GM19240 (cell line): ENCODE measurements around the gene AXL.
"Not testable (repeated sequence)": the region's sequence is repeated elsewhere in the genome, so short reads cannot be mapped to it uniquely, and the experiment has no call there.

Source experiments
- DNase-seq: peaks from one replicate; pipeline ENCODE4 v3.0.0; 2011; ENCODE audit warnings: low spot score; ENCODE audit not compliant: insufficient read length

AXL gene

GRCh38 chr19:41206926-41207750 is 11.9 kb upstream of the AXL start:
- DNase-seq = no peak

GRCh38 chr19:41214161-41214560 is 4.9 kb upstream of the AXL start:
- no peak for DNase-seq

DNA sequence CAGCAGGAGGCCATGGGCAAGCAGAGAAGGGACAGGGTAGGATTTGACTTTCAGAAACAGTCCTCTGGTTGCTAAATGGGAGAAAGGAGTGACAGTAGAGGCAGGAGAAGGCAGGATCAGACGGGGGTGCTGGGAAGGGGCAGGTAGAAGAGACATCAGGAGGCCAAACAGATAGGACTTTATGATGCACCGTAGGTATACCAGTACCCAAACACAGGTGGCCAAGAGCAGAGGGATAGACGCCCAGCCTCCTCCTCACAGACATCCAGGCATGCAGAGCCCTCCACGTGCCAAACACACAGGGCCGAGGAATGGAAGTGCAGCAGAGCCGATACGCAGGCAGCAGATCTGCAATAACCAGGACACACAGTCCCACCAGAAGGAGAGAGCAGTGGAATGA is 1.3 kb upstream of the AXL start:
- no peak for DNase-seq

- no peak for DNase-seq
These were observed 791 bp upstream of the AXL start for GRCh38 chr19:41218249-41218614.

GRCh38 chr19:41219924-41220567 is 1.0 kb downstream of the AXL start:
- DNase-seq = no peak

DNA sequence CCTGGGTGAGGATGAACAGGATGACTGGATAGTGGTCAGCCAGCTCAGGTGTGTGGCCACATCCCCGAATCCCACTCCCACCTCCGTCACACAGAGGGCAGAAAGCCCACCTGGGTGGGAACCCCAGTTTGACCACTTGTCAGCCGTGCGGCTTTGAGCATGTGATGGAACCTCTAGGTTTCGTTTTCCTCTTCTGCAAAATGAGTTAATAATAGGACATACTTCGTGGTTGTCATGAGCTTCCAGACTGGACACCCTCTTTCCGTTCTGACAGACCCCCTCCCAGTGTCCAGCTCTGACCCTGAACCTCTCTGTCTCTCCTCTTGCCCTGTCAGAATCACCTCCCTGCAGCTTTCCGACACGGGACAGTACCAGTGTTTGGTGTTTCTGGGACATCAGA is 1.8 kb downstream of the AXL start:
- DNase-seq = no peak

- no peak for DNase-seq
These were observed 2.6 kb downstream of the AXL start for GRCh38 chr19:41221514-41222205.

DNA sequence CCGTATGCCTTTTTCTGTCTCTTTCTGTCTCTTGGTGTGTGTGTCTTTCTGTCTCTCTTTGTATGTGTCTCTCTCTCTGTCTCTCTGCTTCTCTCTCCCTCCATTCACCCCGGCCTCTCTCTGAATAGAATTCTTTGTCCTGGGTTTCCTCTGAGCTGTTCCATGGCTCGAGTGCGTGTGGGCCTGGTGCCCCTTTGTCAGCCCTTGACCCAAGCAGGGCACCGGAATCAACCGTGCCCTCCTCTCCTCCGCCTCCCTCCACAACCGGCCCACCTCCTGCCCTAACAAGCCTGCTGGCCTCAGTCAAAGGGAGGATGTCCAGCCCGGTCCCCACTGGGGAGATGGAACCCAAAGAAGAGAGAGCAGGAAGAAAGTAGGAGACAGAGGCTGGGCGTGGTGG is 3.2 kb downstream of the AXL start:
- DNase-seq = no peak

GRCh38 chr19:41223431-41224234 is 4.6 kb downstream of the AXL start:
- no peak for DNase-seq

GRCh38 chr19:41224632-41225031 is 5.6 kb downstream of the AXL start:
- DNase-seq = no peak

DNA sequence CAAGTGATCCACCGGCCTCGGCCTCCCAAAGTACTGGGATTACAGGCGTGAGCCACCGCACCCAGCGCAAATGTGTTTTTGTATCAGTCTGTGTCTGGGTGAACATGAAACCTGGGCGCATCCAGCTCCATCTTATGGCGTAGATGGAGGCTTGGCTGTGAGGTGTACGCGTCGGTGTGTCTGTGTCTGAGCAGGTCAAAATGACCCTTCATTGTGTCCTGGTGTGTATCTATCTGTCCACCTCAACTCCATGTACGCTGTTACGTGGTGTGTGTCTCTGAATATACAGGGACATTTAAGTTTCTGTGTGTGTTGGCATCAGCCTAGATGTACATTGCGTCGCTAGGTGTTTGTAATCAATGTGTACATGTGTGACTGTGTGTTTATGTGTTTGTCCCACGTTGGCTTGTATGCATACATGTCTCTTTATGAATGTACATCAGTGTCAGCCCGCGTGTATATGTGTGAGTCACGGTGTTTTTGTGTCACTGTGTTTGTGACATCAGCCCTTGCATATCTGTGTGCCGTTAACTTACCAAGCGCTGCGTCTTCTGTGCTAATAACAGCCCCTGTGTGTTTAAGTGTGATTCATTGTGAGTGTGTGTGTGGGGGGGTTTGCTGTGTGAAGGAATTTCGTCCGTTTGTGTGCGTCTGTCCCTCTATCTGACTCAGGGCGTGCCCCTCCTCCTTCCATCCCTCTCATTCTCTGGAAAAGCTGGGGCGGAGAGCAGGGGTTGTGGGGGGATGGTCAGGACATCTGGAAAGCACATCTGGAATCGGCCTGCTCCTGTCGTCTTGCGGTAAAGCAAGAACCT is 6.4 kb downstream of the AXL start:
- no peak for DNase-seq

DNA sequence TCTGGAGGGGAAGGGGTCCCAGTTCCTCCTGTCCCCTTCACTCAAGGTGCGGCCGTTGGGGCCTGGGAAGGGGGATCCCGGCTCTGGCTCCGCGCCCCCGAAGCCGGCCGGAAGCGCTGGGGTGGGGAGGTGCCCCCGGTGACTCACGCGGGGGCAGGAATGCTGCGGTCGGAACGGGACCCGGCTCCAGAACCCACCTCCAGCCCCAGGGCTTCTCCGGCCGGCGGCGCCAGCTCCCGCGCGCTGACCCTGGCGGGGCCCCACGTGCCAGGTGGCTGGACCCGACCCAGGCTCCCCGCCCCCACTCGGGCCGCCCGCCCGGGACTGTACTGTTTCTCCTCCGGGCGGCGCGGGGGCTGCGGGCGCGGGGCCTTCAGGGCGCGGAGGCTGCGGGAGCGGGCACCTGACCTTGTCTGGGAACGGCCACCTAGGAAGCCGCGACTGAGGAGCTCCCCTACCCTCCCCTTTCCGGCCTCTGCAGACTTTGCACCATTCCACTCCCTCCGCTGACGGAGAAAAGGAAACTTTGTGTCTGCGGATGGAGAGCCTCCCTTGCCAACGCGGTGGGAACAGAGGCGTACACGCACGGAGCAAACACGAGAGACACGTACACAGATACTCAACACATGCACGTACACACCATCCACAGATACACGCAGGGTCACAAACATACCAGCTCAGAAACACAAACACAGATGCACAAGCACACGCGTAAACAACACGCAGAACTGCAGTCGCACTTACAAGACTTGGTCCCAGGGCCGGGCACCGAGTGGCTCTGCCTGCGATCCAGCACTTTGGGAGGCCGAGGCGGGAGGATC is 7.2 kb downstream of the AXL start:
- no peak for DNase-seq

DNA sequence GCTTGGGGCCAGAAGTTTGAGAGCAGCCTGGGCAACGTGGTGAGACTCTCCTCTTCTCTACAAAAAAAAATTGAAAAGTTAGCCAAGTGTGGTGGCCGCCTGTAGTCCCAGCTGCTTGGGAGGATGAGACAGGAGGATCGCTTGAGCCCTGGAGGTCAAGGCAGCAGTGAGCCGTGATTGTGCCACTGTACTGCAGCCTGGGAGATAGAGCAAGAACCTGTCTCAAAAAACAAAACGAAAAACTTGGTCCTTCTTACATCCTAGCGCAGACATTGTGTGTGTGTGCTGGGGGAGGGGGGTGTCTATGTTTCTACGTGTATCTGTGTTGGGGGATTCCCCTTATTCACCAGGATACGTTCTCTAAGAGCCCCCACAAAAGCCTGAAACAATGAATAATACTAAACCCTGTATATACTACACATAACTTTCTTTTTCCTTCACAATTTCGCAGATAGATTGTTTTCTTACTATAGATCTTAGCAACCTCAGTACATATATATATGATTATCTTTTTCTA is 7.9 kb downstream of the AXL start:
- DNase-seq = no peak

- no peak for DNase-seq
These were observed 9.5 kb downstream of the AXL start for GRCh38 chr19:41228486-41228885.

DNA sequence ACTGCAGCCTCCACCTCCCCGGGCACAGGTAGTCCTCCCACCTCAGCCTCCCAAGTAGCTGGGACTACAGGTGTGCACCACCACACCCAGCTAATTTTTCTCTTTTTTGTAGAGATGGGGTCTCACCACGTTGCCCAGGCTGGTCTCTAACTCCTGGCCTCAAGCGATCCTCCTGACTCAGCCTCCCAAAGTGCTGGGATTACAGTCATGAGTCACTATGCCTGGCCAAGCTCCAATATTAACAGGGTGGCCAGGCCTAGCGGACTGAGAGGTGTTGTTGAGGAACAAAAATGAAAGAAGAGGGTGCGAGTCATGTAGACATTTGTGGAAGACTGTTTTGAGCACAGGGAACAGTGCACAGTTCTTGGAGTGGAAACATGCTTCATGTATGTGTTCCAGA is 10.3 kb downstream of the AXL start:
- DNase-seq = not testable (repeated sequence)

GRCh38 chr19:41230067-41230857 is 11.2 kb downstream of the AXL start:
- no peak for DNase-seq

DNA sequence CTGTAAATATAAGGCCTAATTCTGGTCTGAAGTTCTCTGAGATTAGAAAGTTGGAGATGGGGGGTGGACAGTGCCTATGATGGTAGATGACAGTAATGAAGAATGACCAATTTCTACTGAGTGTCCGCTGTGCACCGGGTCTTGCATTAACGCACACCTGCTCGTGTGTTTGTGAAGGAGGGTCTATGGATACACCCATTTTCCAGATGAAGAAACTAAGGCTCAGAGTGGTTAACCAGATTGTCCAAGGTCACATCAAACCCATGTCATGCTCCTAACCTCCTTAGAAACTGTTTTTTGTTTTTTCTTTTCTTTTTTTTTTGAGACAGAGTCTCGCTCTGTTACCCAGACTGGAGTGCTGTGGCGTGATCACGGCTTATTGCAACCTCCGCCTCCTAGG is 13.7 kb downstream of the AXL start:
- no peak for DNase-seq

GRCh38 chr19:41233748-41234240 is 14.8 kb downstream of the AXL start:
- no peak for DNase-seq
